ENCODE data around the gene LIMCH1. TPM values are rescaled to one million over a fixed set of nuclear protein-coding genes. Genes with fewer than 3 reads are reported as not detected.

Gene LIMCH1
- total and polyA plus RNA-seq, 7 donors, result 0.46 to 26.0 (median 6.7) TPM

DNA sequence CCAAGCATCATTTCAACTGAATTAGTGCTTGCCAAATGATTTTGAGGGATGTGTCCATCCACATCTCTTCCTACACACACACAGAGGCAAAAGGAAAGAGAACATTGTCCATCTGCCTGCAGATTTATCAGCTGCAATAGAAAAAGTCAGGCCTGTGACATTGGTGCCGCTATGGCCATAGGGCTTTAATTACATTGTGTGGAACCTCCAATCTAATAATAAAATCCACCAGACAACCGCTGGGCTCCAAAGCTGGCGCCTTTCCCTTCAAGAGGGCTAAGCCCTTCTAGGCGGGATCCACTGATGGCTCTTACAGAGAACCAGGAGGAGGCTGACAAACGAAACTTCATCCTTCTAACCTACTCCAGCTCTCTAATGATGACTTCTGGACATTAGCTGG is 150.0 kb downstream of the LIMCH1 start:
- WGBS, 2 donors, result 86 to 89% methylated on average over 5 of the region's 5 CpGs
- Histone ChIP-seq H3K27ac (no peak overlapping the region), H3K4me3 (no peak overlapping the region), H3K9me3 (no peaks in the 10 kb centered on the region), H3K27me3 (no peaks in the 10 kb centered on the region), H3K4me1 (no peaks in the 10 kb centered on the region), H3K36me3 (peaks cover 3 to 91% (median 14%) of the 10 kb centered on the region in 4 donors)
- DNase-seq, result no peak
- intact Hi-C loops (cut with DNase I), result no loop called here
- TF ChIP-seq EP300 (IDR thresholded peaks at IDR 0.05), result no peak
- no peak for TF ChIP-seq POLR2AphosphoS5 (IDR thresholded peaks at IDR 0.05)
- TF ChIP-seq POLR2A (IDR thresholded peaks at IDR 0.05), result no peak
- TF ChIP-seq, protein P1, sequence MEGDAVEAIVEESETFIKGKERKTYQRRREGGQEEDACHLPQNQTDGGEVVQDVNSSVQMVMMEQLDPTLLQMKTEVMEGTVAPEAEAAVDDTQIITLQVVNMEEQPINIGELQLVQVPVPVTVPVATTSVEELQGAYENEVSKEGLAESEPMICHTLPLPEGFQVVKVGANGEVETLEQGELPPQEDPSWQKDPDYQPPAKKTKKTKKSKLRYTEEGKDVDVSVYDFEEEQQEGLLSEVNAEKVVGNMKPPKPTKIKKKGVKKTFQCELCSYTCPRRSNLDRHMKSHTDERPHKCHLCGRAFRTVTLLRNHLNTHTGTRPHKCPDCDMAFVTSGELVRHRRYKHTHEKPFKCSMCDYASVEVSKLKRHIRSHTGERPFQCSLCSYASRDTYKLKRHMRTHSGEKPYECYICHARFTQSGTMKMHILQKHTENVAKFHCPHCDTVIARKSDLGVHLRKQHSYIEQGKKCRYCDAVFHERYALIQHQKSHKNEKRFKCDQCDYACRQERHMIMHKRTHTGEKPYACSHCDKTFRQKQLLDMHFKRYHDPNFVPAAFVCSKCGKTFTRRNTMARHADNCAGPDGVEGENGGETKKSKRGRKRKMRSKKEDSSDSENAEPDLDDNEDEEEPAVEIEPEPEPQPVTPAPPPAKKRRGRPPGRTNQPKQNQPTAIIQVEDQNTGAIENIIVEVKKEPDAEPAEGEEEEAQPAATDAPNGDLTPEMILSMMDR (IDR thresholded peaks at IDR 0.05), result no peak

DNA sequence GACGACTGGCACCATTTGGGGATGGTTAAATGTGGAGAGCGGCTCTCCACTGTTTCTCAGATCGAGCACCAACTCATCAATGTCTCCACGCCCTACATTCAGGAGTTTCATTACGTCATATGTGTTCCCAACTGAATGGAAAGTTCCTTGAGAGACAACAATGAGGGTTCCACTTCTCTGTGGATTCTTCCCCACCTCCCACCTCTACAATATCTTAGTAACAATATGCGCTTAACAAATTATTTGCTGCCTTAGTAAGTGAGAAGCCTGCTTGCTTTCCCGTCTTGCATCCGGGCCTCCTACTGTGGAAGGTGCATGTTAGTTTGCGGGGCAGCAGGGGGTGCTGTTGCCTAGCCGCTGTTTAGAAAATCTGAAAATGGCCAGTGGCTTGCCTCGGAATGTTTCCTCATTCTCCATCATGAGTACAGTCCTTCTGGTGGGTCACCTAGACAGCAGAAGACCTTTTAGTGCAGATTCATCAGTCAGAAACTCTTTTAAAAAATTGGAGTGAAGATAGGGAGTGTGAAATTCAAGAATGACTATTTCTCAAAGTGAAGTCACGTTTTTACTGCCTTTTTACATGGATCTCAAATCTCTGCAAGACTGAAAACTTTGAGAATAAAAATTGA is 154.9 kb downstream of the LIMCH1 start:
- peak; percentile 63 for DNase-seq
- peaks cover 0 to 53% (median 11%) of the 10 kb centered on the region in 4 donors for H3K36me3 ChIP-seq
- H3K9me3 ChIP-seq, result no peaks in the 10 kb centered on the region
- TF ChIP-seq EP300 (IDR thresholded peaks at IDR 0.05) (no peak), POLR2A (IDR thresholded peaks at IDR 0.05) (no peak)
- TF ChIP-seq, protein P1 (IDR thresholded peaks at IDR 0.05), result peak in 3 of 4 experiments; percentile 57 to 74 (median 60)
- no peaks in the 10 kb centered on the region for H3K27me3 ChIP-seq
- H3K4me3 ChIP-seq, result no peak overlapping the region
- no peak overlapping the region for H3K27ac ChIP-seq
- 20 to 50% methylated on average over 12 of the region's 12 CpGs for WGBS, 2 donors
- intact Hi-C loops (cut with DNase I), result loop anchor here (2.0 kb wide), 1 partner anchor 196 kb away; no protein-coding TSS in a partner anchor
- no peaks in the 10 kb centered on the region for H3K4me1 ChIP-seq

DNA sequence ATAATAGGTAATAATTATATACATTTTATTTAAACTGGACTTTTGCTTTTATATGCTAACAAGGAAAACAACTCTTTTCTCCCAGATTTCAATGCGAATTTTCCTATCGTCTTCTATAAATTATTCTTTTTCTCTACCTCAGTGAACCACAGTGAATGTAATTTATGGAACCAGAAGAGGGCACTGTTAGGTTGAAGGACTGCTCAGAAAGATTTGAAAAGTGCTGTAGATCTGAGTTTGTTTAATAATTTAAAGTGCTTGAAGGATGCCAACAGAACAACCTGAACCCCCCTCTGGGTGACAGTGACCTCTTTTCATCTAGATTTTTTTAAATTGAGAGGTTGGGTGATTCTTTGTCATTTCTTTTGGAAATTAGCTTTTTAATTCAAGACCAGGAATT is 155.7 kb downstream of the LIMCH1 start:
- Histone ChIP-seq H3K27me3 (no peaks in the 10 kb centered on the region), H3K9me3 (no peaks in the 10 kb centered on the region), H3K4me3 (no peak overlapping the region), H3K27ac (no peak overlapping the region), H3K36me3 (peaks cover 0 to 51% (median 10%) of the 10 kb centered on the region in 4 donors), H3K4me1 (no peaks in the 10 kb centered on the region)
- 15 to 45% methylated on average over 2 of the region's 2 CpGs for WGBS, 2 donors
- TF ChIP-seq POLR2AphosphoS5 (IDR thresholded peaks at IDR 0.05) (no peak), EP300 (IDR thresholded peaks at IDR 0.05) (no peak), POLR2A (IDR thresholded peaks at IDR 0.05) (no peak)
- TF ChIP-seq, protein P1 (IDR thresholded peaks at IDR 0.05), result no peak
- DNase-seq, result no peak
- intact Hi-C loops (cut with DNase I), result loop anchor here (2.0 kb wide), 1 partner anchor 195 kb away; no protein-coding TSS in a partner anchor

DNA sequence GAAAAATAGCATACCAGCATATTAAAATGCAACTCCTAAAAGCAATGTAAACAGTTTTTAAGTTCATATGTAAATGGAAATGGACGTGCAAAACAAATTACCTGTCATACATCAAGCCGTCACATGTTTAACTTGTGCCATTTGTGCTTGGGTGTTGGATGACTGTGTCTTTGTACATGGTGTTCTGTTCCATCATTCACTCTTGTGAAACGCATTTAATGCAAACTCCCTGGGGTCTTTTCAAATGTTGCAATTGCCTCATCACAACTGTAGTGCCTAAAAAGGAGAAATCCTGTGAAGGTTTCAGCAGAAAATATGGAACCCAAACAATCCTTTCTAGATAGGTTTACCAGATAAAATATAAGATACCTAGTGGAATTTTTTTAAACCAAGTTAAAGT is 158.2 kb downstream of the LIMCH1 start:
- Histone ChIP-seq H3K9me3 (no peaks in the 10 kb centered on the region), H3K4me1 (no peaks in the 10 kb centered on the region), H3K27me3 (no peaks in the 10 kb centered on the region), H3K4me3 (no peak overlapping the region), H3K27ac (no peak overlapping the region), H3K36me3 (peaks cover 0 to 28% (median 2%) of the 10 kb centered on the region in 4 donors)
- no peak for DNase-seq
- intact Hi-C loops (cut with DNase I), result no loop called here
- TF ChIP-seq POLR2AphosphoS5 (IDR thresholded peaks at IDR 0.05) (no peak), EP300 (IDR thresholded peaks at IDR 0.05) (no peak), POLR2A (IDR thresholded peaks at IDR 0.05) (no peak)
- WGBS, 2 donors, result 87 to 93% methylated on average over 3 of the region's 3 CpGs

DNA sequence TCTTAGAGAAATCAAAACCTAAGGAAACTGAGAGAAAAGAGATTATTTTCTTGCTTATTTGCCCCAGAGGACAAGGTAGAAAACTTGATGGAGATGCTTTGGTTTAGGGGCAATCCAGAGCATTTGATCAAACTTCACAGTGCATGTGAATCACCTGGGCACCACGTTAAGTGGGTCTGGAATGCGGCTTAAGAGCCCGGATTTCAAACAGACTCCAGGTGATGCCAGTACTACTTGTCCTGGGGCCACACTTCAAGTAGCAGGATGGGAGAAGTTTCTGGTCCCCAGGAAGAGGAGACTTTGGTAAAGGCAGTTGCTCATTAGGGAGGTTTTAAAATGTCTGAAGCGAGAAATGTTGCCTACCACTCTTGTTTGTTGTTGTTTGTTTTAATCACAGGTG is 158.8 kb downstream of the LIMCH1 start:
- Histone ChIP-seq H3K4me3 (no peak overlapping the region), H3K27ac (no peak overlapping the region), H3K27me3 (no peaks in the 10 kb centered on the region), H3K9me3 (no peaks in the 10 kb centered on the region), H3K4me1 (no peaks in the 10 kb centered on the region), H3K36me3 (peaks cover 0 to 24% (median 2%) of the 10 kb centered on the region in 4 donors)
- intact Hi-C loops (cut with DNase I), result no loop called here
- TF ChIP-seq POLR2AphosphoS5 (IDR thresholded peaks at IDR 0.05) (no peak), POLR2A (IDR thresholded peaks at IDR 0.05) (no peak), EP300 (IDR thresholded peaks at IDR 0.05) (no peak)
- TF ChIP-seq, protein P1 (IDR thresholded peaks at IDR 0.05), result no peak
- WGBS, 2 donors, result 72 to 81% methylated on average over 4 of the region's 4 CpGs
- DNase-seq, result no peak
